ENCODE results near the gene TLR3. TPM values are rescaled to one million over a fixed set of nuclear protein-coding genes. Genes with fewer than 3 reads are reported as not detected.

Gene TLR3
- total RNA-seq, 2 donors from 2014 or later: 2.6 to 4.2 TPM

GRCh38 chr4:186121057-186121456 is 52.1 kb downstream of the TLR3 start:
- Histone ChIP-seq H3K9me3 (no peaks in the 10 kb centered on the region), H3K36me3 (replicated peaks in 1 of 2; ENCODE audit: insufficient read depth in 1 of 2, low read depth in 2 of 2) (no peaks in the 10 kb centered on the region), H3K27ac (no peak overlapping the region), H3K27me3 (no peaks in the 10 kb centered on the region), H3K4me3 (no peak overlapping the region), H3K4me1 (peaks cover 3% of the 10 kb centered on the region)
- TF ChIP-seq POLR2A (IDR thresholded peaks at IDR 0.05): no peak
- TF ChIP-seq CTCF (IDR thresholded peaks at IDR 0.05): no peak
- DNase-seq (no peak), ATAC-seq (no peak)
- 78 to 91% methylated on average over 2 of the region's 2 CpGs for WGBS, 2 donors
- intact Hi-C loops (cut with DNase I): no loop called here

DNA sequence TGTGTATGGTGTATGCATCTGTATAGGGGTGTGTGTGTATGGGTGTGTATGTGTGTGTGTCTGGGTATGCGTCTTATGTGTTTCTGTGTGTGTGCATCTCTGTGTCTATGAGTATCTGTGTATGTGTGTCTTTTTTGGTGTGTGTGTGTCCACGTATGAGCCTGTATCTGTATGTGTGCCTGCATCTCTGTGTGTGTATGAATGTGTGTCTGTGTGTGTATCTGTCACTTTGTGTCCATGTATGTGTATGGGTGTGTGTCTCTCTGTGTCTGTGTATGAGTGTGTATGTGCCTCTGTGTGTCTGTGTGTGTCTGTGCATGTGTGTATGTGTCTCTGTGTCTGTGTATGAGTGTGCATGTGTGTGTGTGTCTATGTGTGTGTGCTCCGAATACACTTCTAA is 59.9 kb downstream of the TLR3 start:
- H3K27me3 ChIP-seq: no peaks in the 10 kb centered on the region
- TF ChIP-seq POLR2A (IDR thresholded peaks at IDR 0.05) (no peak), CTCF (IDR thresholded peaks at IDR 0.05) (no peak)
- 92 to 97% methylated on average over 3 of the region's 3 CpGs for WGBS, 2 donors
- peaks cover 15% of the 10 kb centered on the region for H3K4me1 ChIP-seq
- H3K27ac ChIP-seq: no peak overlapping the region
- DNase-seq (no peak), ATAC-seq (no peak)
- H3K4me3 ChIP-seq: no peak overlapping the region
- intact Hi-C loops (cut with DNase I): loop anchor here (5.0 kb wide), 1 partner anchor 62 kb away; the partner anchor contains the start of gene TLR3
- H3K36me3 ChIP-seq (replicated peaks in 1 of 2; ENCODE audit: insufficient read depth in 1 of 2, low read depth in 2 of 2): no peaks in the 10 kb centered on the region
- H3K9me3 ChIP-seq: no peaks in the 10 kb centered on the region

- ATAC-seq (no peak), DNase-seq (no peak)
- peaks cover 19% of the 10 kb centered on the region for H3K4me1 ChIP-seq
- no peaks in the 10 kb centered on the region for H3K27me3 ChIP-seq
- no peak for TF ChIP-seq POLR2A (IDR thresholded peaks at IDR 0.05)
- TF ChIP-seq CTCF (IDR thresholded peaks at IDR 0.05): no peak
- 45 to 61% methylated on average over 2 of the region's 2 CpGs for WGBS, 2 donors
- no peak overlapping the region for H3K4me3 ChIP-seq
- no peaks in the 10 kb centered on the region for H3K9me3 ChIP-seq
- intact Hi-C loops (cut with DNase I): no loop called here
- no peaks in the 10 kb centered on the region for H3K36me3 ChIP-seq (replicated peaks in 1 of 2; ENCODE audit: insufficient read depth in 1 of 2, low read depth in 2 of 2)
- H3K27ac ChIP-seq: no peak overlapping the region
These were observed 63.0 kb downstream of the TLR3 start for GRCh38 chr4:186131935-186132334.

DNA sequence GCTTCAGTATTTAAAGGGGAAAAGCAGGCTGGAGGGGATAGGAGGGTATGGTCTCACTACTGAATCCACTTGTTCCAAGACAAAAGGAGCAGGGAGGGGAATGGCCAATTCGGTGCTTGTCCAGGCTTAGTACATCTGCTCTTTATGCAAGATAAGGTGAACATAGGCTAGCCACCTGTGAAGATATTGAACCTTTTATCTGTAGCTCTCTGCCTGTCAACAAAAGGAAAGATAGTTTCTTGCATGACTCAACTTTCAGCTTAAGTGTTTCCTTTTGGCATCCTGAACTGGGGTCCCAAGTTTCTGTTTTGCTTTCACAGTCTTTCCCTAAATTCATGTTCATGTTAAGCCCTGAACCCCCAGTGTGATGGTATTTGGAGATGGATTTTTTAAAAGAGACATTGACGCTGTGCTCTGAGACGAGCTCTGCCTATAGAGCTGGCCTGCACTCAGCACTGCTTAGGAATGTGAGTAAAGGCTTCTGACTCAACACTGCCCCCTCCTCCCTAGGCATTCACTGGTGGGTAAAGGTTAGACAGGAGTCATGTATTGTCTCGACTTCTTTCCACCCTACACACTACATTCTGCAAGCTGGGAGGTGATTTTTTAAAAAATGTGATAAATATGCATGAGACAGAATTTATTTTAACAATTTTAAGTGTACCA is 63.8 kb downstream of the TLR3 start:
- Histone ChIP-seq H3K9me3 (no peaks in the 10 kb centered on the region), H3K4me1 (peaks cover 25% of the 10 kb centered on the region), H3K36me3 (replicated peaks in 1 of 2; ENCODE audit: insufficient read depth in 1 of 2, low read depth in 2 of 2) (no peaks in the 10 kb centered on the region), H3K27me3 (no peaks in the 10 kb centered on the region), H3K27ac (peak overlapping the region in 1 of 4 donors; percentile 8), H3K4me3 (no peak overlapping the region)
- intact Hi-C loops (cut with DNase I): no loop called here
- ATAC-seq: peak; percentile 68
- TF ChIP-seq POLR2A (IDR thresholded peaks at IDR 0.05) (no peak), CTCF (IDR thresholded peaks at IDR 0.05) (peak in 2 of 7 experiments; percentile 8 to 25)
- peak in 2 of 4 donors; percentile 35 to 37 for DNase-seq
- 21 to 26% methylated on average over 4 of the region's 4 CpGs for WGBS, 2 donors

- DNase-seq (peak in 1 of 4 donors; percentile 29), ATAC-seq (no peak)
- Histone ChIP-seq H3K9me3 (no peaks in the 10 kb centered on the region), H3K27ac (no peak overlapping the region), H3K4me1 (peaks cover 25% of the 10 kb centered on the region), H3K36me3 (replicated peaks in 1 of 2; ENCODE audit: insufficient read depth in 1 of 2, low read depth in 2 of 2) (no peaks in the 10 kb centered on the region), H3K27me3 (no peaks in the 10 kb centered on the region), H3K4me3 (no peak overlapping the region)
- intact Hi-C loops (cut with DNase I): no loop called here
- 80 to 97% methylated on average over 3 of the region's 3 CpGs for WGBS, 2 donors
- no peak for TF ChIP-seq POLR2A (IDR thresholded peaks at IDR 0.05)
- no peak for TF ChIP-seq CTCF (IDR thresholded peaks at IDR 0.05)
These were observed 65.3 kb downstream of the TLR3 start for GRCh38 chr4:186134257-186134656.
